ENCODE data around the gene ACSF3.

The ACSF3 gene

DNA sequence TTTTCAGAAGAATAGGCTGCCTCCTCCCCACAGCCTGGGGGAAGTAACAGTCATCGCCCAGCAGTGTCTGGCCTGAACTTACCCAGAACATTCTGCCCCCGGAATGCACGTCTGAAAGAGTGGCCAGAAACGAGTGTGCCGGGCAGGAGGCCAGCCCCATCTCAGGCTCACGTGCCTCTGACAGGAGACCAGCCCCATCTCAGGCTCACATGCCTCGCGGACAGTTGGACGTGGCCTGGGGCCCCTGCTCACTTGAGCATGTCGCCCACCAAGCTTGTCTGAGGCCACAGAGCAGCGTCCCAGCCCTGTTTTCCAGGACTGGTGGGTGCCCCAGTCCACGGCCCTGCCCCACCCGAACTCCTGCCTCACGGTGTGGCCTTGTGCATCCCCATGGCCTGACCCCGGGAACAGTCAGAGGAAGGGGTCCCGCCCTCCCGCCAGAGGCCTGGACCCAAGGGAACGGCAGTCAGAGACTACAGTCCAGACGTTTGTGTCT, 61.6 kb downstream of the ACSF3 start:
- peak; percentile 39 for DNase-seq (ENCODE audit: extremely low read depth, low read depth)
- no peak for TF ChIP-seq CTCF (IDR thresholded peaks at IDR 0.05; ENCODE audit: low read depth, low read length, missing control alignments)

GRCh38 chr16:89155851-89156739, 62.4 kb downstream of the ACSF3 start:
- no peak for TF ChIP-seq CTCF (IDR thresholded peaks at IDR 0.05; ENCODE audit: low read depth, low read length, missing control alignments)
- DNase-seq (ENCODE audit: extremely low read depth, low read depth) = no peak
- no peak overlapping the region for H3K4me3 ChIP-seq (replicated peaks; ENCODE audit: low read depth, low read length)

More for the DNA sequence above, 61.6 kb downstream of the ACSF3 start:
- H3K4me3 ChIP-seq (replicated peaks; ENCODE audit: low read depth, low read length) = no peak overlapping the region

DNA sequence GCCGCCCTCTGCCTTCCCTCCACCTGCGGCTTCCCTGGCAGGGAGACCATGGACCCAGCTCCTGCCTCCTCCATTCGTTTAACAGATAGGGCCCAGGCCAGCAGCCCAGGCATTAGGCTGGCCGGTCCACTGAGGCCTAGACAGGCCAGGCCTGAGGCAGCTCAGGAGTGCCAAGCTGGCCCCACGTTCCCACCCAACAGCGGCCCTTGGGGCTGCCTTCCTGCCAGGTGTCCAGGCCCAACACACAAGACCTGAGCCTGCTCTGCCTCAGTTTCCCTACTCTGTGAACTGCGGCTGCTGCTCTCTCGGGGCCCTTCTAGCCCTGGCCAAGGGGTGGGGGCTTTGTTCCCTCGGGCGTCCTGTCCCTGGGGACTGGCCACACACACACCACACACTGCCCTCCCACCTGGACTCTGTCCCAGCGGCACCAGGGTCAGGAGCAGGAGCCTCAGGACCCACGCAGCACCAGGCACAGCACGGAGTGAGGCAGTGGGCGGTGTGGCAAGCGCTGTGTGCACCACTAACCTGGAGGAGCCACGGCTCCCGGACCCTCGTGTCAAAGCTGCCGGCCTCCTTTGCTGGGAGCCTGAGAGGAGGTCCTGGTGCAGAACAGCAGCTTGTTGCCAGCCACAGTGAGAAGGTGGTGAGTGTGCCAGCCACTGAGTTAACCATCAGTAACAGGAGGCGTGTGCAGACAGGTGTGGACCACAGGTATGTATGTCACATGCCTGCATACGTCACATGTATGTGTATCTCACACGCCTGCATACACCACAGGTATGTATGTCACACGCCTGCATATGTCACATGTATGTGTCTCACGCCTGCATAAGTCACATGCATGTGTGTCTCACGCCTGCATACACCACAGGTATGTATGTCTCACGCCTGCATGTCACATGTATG, 63.3 kb downstream of the ACSF3 start:
- no peak overlapping the region for H3K4me3 ChIP-seq (replicated peaks; ENCODE audit: low read depth, low read length)
- DNase-seq (ENCODE audit: extremely low read depth, low read depth) = no peak
- TF ChIP-seq CTCF (IDR thresholded peaks at IDR 0.05; ENCODE audit: low read depth, low read length, missing control alignments) = no peak

GRCh38 chr16:89157778-89158177, 64.1 kb downstream of the ACSF3 start:
- no peak overlapping the region for H3K4me3 ChIP-seq (replicated peaks; ENCODE audit: low read depth, low read length)
- DNase-seq (ENCODE audit: extremely low read depth, low read depth) = no peak
- TF ChIP-seq CTCF (IDR thresholded peaks at IDR 0.05; ENCODE audit: low read depth, low read length, missing control alignments) = no peak

DNA sequence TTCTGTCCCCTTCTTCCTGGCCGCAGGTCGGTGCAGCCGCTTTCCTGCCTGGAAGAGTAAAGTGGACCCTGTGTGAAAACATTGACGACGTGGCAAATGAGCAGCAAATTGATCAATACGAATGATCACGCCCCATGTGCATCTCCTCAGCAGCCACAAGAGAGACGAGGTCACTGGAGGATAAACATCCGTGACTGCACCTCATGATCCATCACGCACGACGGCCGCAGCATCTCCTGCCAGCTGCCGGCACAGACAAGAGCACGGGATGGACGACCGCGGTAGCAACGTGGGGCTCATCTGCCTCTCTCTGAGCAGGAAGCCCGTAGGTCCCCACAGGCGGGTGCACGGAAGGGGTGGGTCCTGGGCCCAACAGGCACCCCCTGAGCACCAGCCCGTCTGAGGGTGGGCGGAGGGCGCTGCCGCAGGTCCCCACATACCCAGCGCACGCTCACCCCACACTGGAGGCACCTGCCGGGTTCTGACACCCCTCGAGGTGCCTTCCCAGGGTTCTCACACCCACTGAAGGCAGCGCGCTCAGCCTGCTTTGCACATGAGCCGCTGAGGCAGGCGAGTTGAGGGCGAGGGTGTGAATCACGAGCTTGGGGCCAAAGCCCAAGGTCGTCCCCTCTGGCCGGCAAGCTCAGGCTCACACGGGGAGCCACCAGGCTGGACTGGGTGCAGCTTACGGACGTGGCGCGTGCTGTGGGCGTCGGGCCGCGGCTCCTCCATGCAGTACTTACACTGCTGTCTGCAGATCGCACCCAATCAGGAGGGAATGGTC, 65.6 kb downstream of the ACSF3 start:
- no peak for TF ChIP-seq CTCF (IDR thresholded peaks at IDR 0.05; ENCODE audit: low read depth, low read length, missing control alignments)
- no peak for DNase-seq (ENCODE audit: extremely low read depth, low read depth)
- no peak overlapping the region for H3K4me3 ChIP-seq (replicated peaks; ENCODE audit: low read depth, low read length)

- no peak for TF ChIP-seq CTCF (IDR thresholded peaks at IDR 0.05; ENCODE audit: low read depth, low read length, missing control alignments)
- DNase-seq (ENCODE audit: extremely low read depth, low read depth) = no peak
- no peak overlapping the region for H3K4me3 ChIP-seq (replicated peaks; ENCODE audit: low read depth, low read length)
These were observed 66.2 kb downstream of the ACSF3 start for GRCh38 chr16:89159850-89160354.

Data from HFF-Myc (cell line).